Stimulated activated CD4-positive, alpha-beta T cell treated with anti-CD3 and anti-CD28 coated beads, Interleukin-1b, Interleukin-23, amount 100 ng/mL, for 48 hours (primary cell): ENCODE measurements around the gene DCHS2.
"Not testable (repeated sequence)": the region's sequence is repeated elsewhere in the genome, so short reads cannot be mapped to it uniquely, and the experiment has no call there.

ENCODE experiments used
- DNase-seq: peaks from one replicate; pipeline ENCODE4 v3.0.0-alpha.2; 2020

The DCHS2 gene

GRCh38 chr4:154308207-154308606, 183.4 kb downstream of the DCHS2 start:
- no peak for DNase-seq

GRCh38 chr4:154307451-154307850, 184.1 kb downstream of the DCHS2 start:
- no peak for DNase-seq

DNA sequence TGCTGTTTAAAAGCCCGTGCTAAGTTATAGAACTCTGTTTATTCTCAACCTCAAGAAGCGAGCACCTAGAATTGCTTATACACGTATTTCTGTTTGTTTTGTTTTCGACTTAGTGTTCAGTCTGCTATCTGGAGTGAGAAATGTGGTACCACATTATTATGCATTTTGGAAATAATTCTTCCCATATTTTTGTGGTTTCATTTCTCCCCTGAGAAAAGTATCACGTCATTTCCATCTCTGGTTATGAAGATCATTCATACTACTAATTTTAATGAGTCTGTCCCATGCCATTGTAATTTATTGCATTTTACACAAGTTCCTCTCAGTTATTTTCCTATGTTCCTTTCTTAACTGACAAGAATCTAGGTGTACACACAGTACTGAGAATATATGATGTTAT, 186.0 kb downstream of the DCHS2 start:
- no peak for DNase-seq

- no peak for DNase-seq
Measured at GRCh38 chr4:154304679-154305078, 186.9 kb downstream of the DCHS2 start.

- DNase-seq: no peak
Measured at GRCh38 chr4:154294652-154295350, 196.8 kb downstream of the DCHS2 start.

DNA sequence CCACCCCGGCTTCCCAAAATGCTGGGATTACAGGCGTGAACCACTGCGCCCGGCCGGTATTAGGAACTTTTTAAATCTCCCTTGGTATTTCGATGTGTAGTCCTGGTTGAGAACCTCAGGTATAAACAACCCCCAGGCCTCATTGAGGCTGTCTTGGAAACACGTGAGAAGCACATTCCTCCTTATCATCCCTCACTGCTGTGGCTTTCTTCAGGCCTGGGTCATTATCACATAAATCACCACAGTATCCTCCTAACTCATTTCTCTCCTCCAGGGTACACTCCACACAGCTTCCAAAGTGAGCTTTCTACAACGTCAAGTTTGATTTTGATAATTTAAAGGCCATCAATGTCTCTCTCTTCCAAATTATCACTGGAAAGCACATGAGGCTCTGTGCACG, 198.2 kb downstream of the DCHS2 start:
- DNase-seq: no peak

- no peak for DNase-seq
Measured at GRCh38 chr4:154292589-154292988, 199.0 kb downstream of the DCHS2 start.

DNA sequence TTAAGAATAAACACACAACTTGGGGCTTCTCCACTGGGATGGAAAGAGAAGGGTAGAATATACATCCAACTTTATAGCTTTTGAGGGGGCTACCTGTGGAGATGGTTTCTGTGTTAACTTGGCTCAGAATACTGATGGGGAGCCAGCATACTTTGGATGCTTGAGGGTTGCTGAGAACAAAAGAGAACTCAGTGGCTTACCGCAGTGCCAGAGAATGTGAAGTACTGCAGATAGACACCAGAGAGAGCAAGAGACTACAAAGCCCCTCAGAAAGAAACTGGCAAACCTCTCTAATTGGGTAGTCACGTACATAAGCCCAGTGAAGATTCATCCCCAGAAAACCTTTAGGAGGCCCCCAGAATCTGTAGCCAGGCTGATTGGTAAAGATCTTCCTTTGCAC, 214.4 kb downstream of the DCHS2 start:
- no peak for DNase-seq

DNA sequence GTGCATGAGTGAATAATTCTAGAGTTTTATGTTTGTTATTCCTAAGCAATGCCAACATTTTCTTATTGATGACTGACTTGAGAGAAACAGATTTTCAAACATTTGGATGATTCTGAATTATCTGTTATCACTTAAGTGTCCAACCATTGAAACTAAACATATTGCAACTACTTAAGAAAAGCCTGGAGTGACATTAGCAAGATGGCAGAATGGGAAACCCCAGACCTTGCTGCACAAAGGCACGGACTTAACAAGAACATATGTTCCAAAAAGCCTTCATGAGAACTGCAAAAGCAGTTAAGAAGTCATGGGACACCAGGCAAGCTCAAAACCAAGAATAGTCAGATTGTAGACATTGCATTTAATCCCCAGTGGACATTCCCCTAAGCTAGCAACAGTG, 215.1 kb downstream of the DCHS2 start:
- no peak for DNase-seq

DNA sequence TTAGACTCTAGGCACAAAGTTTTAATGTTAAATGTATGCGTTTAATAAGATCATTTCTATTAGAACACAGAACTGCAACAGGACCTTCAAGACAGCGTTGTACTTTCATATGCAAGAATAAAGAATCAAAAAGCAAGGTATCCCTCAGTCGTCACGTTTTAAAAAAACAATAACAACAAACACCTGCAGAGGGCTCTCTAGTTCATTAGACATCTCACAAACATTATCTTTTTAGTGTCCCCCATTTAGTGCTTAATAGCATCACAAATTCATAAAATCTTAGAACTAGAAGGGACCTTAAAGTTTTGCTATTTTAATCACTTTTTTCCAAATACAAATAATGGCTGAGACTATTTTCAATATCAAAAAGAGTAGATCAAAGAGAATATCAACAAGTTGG, 236.6 kb downstream of the DCHS2 start:
- no peak for DNase-seq

DNA sequence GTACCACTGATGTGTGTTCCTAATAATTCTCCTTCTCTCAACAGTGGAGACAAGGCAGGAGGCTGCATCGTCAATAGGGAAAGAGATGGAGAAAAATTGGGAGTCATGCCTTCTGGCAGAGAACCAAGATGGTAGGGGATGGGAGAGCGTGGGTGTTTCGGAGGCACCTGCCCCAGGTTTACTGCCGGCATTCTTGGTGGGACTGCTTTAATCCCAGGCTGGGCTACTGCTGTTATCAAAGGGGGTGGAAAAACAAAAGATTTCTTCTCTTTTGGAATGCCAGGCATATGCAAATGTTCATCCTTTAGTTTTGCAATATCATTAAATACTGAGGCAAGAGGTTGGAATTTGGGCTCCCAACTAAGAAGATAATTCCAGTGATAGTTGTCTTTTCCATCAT, 257.0 kb downstream of the DCHS2 start:
- DNase-seq: no peak

GRCh38 chr4:154231806-154232478, 259.7 kb downstream of the DCHS2 start:
- no peak for DNase-seq

DNA sequence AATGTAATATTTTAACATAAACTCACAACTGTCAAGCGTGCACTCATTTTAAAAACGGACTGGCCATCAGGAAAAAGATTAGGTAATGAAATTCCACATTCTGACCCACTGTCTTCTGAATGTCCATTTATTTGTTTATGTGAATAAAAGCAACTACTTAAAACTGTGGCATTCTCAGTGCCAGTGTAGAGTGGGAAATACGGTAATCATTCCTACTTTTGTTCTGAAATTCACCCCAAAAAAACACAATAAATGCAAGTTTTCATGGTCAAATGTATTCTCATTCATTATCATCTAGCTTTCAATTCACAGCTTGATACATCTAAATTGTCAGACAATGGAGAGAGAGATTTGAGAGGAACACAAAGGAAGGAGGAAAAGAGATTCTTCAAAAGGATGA, 260.9 kb downstream of the DCHS2 start:
- DNase-seq: no peak

DNA sequence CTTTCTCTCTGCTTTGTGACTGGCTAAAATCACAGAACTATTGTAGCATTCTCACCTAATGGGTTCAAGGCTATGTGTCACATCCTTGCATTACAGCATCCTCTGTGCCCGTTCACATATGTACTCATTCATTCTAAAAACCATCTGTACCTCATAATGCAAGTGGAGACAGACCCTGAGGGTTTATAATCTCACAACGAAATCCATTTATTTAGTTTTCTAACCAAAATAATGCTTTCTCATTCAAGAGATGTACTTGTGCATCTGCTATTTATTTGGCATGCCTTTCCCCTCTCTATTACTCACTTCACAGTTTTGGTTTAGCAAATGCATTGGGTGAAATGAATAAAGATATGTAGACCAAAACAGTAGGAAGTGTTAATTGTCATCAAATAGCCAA, 261.5 kb downstream of the DCHS2 start:
- no peak for DNase-seq

GRCh38 chr4:154222875-154223274, 268.7 kb downstream of the DCHS2 start:
- no peak for DNase-seq

GRCh38 chr4:154218051-154218450, 273.5 kb downstream of the DCHS2 start:
- DNase-seq: no peak

DNA sequence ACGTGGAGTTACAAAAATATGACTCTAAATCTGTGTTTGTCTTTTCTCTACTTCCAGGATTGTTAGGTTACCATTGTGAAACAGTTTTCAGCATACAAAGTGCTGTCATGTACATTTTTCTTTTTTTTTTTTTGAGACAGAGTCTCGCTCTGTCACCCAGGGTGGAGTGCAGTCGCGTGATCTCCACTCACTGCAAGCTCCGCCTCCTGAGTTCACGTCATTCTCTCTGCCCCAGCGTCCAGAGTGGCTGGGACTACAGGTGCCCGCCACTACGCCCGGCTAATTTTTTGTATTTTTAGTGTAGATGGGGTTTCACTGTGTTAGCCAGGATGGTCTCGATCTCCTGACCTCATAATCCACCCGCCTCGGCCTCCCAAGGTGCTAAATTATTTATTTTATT, 274.2 kb downstream of the DCHS2 start:
- DNase-seq: not testable (repeated sequence)

DNA sequence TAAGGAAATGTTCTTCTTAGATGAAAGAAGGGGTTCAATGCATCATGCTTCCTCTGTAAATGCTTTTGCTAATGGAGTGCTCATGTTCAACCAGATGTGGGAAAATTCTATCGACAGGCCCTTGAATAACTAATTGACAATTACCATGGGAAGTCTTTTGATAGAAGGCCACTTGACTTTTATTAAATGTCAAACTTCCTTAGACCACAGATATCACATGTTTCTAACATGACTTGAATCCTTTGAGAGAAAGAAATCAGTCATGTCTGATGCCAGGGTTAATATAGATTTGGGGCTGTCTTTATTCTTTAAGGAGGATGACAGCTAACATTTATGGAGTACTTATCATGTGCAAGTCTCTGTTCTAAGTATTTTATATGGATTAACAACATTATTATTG, 280.1 kb downstream of the DCHS2 start:
- no peak for DNase-seq

DNA sequence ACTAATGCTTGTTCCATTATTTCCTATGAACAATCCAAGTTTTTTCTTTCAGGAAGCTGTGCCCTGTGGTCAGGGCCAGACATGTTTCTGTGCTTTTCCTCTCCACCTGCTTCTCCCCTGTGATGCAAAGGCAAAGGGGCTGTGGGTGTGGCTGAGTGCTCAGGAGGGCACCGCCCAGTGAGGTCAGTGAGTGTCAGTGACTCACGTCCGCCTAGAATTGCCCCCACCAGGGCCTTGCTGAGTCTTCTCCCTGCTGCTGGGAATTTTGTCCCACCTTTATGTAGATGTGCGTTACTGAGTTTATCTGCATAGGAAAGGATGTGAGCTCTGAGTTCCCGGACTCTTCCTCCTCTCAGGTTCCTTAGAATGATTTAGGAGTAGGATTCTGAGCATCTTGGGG, 283.2 kb downstream of the DCHS2 start:
- no peak for DNase-seq

DNA sequence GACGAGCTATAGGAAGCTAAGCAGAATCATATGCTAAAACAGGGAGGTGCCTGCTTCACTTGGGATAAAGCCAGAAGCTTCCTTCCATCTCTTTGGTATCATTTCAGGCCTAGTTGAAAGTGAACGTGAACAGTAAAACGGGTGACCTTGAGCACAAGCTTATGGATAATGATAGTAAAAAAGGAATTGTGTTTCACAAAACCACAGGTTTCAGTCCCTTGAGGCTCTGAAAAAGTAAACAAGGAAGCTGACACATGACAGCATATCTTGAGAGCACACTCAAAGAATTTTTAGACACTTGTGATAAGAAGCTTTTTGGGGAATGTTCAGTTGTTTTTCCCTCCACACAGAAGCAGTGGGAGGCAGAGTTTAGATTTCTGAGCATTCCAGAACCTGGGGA, 286.1 kb downstream of the DCHS2 start:
- no peak for DNase-seq

GRCh38 chr4:154194649-154195048, 296.9 kb downstream of the DCHS2 start:
- no peak for DNase-seq

DNA sequence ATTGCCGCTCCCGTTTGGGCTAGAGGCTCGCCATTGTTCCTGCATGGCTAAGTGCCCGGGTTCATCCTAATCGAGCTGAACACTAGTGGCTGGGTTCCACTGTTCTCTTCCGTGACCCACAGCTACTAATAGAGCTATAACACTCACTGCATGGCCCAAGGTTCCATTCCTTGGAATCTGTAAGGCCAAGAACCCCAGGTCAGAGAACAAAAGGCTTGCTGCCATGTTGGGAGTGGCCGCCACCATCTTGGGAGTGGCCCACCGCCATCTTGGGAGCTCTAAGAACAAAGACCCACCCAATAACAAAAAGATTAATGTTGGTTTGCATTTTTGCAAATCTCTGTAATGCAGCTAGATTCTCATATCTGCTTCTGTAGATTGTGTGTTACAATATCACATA, 299.0 kb downstream of the DCHS2 start:
- DNase-seq: no peak

DNA sequence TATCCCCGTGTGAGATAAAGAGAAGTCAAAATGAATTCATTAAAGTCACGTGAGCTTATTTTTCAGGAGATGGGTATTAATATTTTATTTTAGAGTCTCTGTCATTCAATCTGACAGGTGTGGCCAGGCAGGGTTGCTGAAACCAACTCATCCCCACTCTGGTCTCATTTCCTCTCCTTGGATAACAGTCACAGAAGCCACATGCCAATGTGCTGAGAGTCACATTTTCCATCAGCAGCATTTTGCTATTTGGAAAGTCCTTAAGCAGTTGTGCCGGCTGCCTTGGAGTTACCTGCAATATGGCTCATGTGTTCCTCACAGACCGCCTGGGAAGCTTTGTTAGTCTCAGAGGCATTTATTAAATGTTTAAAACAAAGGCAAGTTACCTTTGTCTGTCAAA, 302.3 kb downstream of the DCHS2 start:
- no peak for DNase-seq

DNA sequence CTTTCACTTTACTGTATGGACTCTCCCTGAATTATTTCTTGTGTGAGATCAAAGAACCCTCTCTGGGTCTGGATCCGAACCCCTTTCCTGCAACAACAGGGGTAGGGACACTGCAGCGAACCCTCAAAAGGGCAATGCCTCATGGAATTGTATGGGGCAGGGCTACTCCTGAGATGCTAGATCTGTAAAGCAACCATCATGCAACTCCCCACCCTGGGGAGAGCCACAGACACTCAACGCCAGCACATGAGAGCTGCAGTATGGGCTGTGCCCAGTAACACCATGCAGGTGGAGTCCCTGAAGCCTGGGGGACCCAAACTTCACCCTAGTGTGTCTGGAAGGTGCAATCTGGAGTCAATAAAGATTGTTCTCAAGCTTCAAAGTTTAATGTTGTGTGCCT, 304.7 kb downstream of the DCHS2 start:
- DNase-seq: no peak

- no peak for DNase-seq
Measured at GRCh38 chr4:154186035-154186434, 305.6 kb downstream of the DCHS2 start.
